ENCODE measurements around the gene LHFPL2. TPM values are rescaled to one million over a fixed set of nuclear protein-coding genes. Genes with fewer than 3 reads are reported as not detected.
"Not testable (repeated sequence)": the region's sequence is repeated elsewhere in the genome, so short reads cannot be mapped to it uniquely, and the experiment has no call there.

Gene LHFPL2
- polyA plus RNA-seq, 1 donor = 40.7 TPM

DNA sequence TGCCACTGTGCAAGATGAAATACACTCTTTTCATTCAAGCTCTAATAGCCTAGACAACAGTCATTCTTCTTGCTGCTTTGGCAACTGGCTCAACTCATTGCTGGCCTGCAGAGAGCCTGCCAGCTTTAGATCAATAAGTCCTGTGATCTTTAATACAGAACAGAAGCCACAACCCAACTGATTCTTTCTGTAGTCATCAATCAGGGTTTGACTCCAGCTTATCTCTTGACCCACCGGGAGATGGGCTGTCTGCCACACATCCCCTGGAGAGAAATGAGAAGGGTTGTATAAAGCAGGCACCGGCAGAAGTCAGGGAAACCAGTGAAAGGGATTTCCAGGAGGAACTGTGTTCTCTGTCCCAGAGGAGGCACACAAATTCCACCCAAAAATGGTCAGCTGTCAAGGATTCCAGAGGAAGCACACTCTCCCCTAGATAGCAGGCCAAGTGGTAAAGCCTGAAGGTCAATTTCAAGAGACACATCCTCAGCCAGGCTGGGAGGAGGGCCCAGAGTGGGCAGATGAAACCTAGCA is 24.5 kb downstream of the LHFPL2 start:
- Histone ChIP-seq H3K36me3 (ENCODE audit: control insufficient read depth, insufficient read depth, low read length) (peaks cover 45% of the 10 kb centered on the region), H3K27ac (ENCODE audit: low read length) (no peak overlapping the region), H3K27me3 (ENCODE audit: control insufficient read depth, insufficient read depth, low read length) (no peaks in the 10 kb centered on the region), H3K4me1 (ENCODE audit: control insufficient read depth, insufficient read depth, low read length) (peaks cover 12% of the 10 kb centered on the region), H3K9me3 (ENCODE audit: control insufficient read depth, low read depth, low read length) (no peaks in the 10 kb centered on the region), H3K4me3 (ENCODE audit: low read length) (no peak overlapping the region)
- DNase-seq = no peak
- WGBS (ENCODE audit: insufficient coverage, low lambda C conversion rate) = no CpG with 5 or more reads among the region's 2 CpGs

DNA sequence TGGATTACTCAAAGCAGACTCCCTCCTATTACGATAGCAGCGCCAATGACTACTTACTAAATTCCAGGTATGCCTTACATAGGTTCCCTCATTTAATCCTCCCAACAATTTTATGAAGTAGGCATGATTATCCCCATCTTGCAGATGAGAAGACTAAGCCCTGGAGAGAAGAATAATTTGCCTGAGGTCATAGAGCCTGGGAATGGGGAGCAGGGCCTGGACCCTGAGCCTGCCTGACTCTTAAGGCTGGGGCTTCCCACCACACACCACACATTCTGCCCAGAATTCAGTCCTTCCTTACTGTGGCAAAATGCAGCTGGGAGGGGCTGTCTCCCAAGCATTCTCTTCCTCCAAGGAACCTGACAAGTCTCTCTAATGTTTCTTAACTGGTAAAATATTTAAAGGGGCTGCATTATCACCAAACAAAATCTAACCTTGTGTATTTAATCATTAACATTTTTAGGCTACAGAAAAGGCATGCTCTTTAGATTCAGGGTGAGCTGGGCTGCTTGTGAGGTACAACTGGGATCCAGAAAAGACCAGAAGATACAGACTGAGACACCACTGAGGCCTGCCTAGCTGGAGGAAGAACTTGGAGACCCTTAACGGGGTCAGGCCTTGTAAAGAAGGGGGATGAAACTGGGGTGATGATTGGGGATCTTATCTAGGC is 26.1 kb downstream of the LHFPL2 start:
- Histone ChIP-seq H3K36me3 (ENCODE audit: control insufficient read depth, insufficient read depth, low read length) (peaks cover 48% of the 10 kb centered on the region), H3K4me3 (ENCODE audit: low read length) (no peak overlapping the region), H3K27me3 (ENCODE audit: control insufficient read depth, insufficient read depth, low read length) (no peaks in the 10 kb centered on the region), H3K4me1 (ENCODE audit: control insufficient read depth, insufficient read depth, low read length) (peaks cover 2% of the 10 kb centered on the region), H3K9me3 (ENCODE audit: control insufficient read depth, low read depth, low read length) (no peaks in the 10 kb centered on the region), H3K27ac (ENCODE audit: low read length) (no peak overlapping the region)
- 100% methylated on average over 1 of the region's 3 CpGs for WGBS (ENCODE audit: insufficient coverage, low lambda C conversion rate)
- DNase-seq = no peak

DNA sequence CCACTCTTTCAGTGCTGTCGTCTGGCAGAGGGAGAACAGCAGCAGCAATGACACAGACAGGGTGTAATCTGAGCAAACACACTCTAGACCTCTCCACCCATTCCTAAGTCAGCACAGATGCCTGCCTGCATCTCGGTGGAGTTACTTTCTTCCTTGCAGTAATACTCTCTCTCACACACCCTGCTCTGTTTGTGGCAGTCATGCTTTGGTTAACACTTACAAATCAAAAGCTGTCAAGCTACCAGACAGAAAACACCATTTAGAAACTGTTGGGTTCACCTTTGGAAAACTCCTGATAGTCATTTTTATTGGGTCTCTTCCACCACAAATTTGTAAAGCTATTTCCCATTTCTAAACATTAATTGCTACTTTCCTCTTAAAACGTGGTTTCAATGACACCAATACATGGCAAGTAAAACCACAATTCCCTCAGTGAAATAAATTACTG is 27.3 kb downstream of the LHFPL2 start:
- no peak overlapping the region for H3K27ac ChIP-seq (ENCODE audit: low read length)
- H3K27me3 ChIP-seq (ENCODE audit: control insufficient read depth, insufficient read depth, low read length) = no peaks in the 10 kb centered on the region
- no peak for DNase-seq
- H3K4me3 ChIP-seq (ENCODE audit: low read length) = no peak overlapping the region
- H3K36me3 ChIP-seq (ENCODE audit: control insufficient read depth, insufficient read depth, low read length) = peaks cover 43% of the 10 kb centered on the region
- peaks cover 2% of the 10 kb centered on the region for H3K4me1 ChIP-seq (ENCODE audit: control insufficient read depth, insufficient read depth, low read length)
- no CpG with 5 or more reads among the region's 3 CpGs for whole genome bisulfite sequencing (ENCODE audit: insufficient coverage, low lambda C conversion rate)
- H3K9me3 ChIP-seq (ENCODE audit: control insufficient read depth, low read depth, low read length) = no peaks in the 10 kb centered on the region

DNA sequence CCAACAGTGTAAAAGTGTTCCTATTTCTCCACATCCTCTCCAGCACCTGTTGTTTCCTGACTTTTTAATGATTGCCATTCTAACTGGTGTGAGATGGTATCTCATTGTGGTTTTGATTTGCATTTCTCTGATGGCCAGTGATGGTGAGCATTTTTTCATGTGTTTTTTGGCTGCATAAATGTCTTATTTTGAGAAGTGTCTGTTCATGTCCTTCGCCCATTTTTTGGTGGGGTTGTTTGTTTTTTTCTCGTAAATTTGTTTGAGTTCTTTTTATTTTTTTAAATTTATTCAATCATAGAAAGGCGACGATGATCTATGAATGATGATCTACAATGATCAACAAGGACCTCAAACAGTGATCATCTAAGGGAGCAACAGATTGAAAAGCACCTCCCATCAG is 28.5 kb downstream of the LHFPL2 start:
- 100% methylated on average over 1 of the region's 4 CpGs for WGBS (ENCODE audit: insufficient coverage, low lambda C conversion rate)
- H3K36me3 ChIP-seq (ENCODE audit: control insufficient read depth, insufficient read depth, low read length) = peaks cover 31% of the 10 kb centered on the region
- H3K27me3 ChIP-seq (ENCODE audit: control insufficient read depth, insufficient read depth, low read length); H3K9me3 ChIP-seq (ENCODE audit: control insufficient read depth, low read depth, low read length); DNase-seq; H3K4me1 ChIP-seq (ENCODE audit: control insufficient read depth, insufficient read depth, low read length); H3K27ac ChIP-seq (ENCODE audit: low read length); H3K4me3 ChIP-seq (ENCODE audit: low read length): not testable (repeated sequence)

DNA sequence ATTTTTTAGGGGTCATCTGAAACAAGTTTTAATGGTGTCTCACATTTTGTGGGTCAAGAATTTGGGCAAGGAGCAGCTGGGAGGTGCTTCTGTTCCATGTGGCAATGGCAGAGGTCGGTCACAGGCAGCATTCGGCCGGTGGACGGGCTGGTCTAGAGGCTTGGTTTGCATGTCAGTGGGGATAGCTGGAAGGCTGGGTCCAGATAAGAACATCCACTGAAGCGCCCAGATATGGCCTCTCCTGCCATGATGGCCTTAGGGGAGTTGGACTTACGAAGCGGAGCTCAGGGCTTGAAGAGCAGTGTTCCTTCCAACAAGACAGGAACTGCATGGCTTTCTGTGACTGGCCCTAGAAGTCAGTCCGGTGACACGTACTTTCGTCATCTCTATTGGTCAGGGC is 30.3 kb downstream of the LHFPL2 start:
- Histone ChIP-seq H3K9me3 (ENCODE audit: control insufficient read depth, low read depth, low read length) (no peaks in the 10 kb centered on the region), H3K36me3 (ENCODE audit: control insufficient read depth, insufficient read depth, low read length) (peaks cover 23% of the 10 kb centered on the region), H3K27me3 (ENCODE audit: control insufficient read depth, insufficient read depth, low read length) (no peaks in the 10 kb centered on the region), H3K27ac (ENCODE audit: low read length) (no peak overlapping the region), H3K4me3 (ENCODE audit: low read length) (no peak overlapping the region), H3K4me1 (ENCODE audit: control insufficient read depth, insufficient read depth, low read length) (peaks cover 4% of the 10 kb centered on the region)
- no CpG with 5 or more reads among the region's 10 CpGs for WGBS (ENCODE audit: insufficient coverage, low lambda C conversion rate)
- DNase-seq = no peak

DNA sequence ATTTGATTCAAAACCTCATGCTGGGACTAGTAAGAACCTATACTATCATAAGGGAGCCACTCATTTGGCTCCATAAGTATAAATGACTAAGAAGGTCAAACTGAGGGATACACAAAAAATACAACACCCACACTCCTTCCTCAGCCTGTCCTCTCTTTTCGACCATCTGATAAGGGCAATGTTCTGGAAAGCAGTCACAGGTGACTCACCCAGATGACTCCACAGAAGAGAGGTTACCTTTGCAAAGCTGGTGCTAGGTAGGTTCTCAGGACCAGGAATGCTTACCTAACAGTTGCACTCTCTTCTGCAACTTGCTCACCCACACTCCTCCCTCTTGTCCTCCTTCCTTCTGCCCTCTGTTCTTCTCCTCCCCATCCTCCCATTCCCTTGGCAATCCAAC is 32.9 kb downstream of the LHFPL2 start:
- peak in 1 of 2 donors; percentile 25 for DNase-seq
- no CpG with 5 or more reads among the region's 1 CpG for WGBS (ENCODE audit: insufficient coverage, low lambda C conversion rate)
- H3K36me3 ChIP-seq (ENCODE audit: control insufficient read depth, insufficient read depth, low read length) = peaks cover 26% of the 10 kb centered on the region
- H3K9me3 ChIP-seq (ENCODE audit: control insufficient read depth, low read depth, low read length) = no peaks in the 10 kb centered on the region
- no peak overlapping the region for H3K4me3 ChIP-seq (ENCODE audit: low read length)
- peaks cover 2% of the 10 kb centered on the region for H3K4me1 ChIP-seq (ENCODE audit: control insufficient read depth, insufficient read depth, low read length)
- no peak overlapping the region for H3K27ac ChIP-seq (ENCODE audit: low read length)
- H3K27me3 ChIP-seq (ENCODE audit: control insufficient read depth, insufficient read depth, low read length) = no peaks in the 10 kb centered on the region

DNA sequence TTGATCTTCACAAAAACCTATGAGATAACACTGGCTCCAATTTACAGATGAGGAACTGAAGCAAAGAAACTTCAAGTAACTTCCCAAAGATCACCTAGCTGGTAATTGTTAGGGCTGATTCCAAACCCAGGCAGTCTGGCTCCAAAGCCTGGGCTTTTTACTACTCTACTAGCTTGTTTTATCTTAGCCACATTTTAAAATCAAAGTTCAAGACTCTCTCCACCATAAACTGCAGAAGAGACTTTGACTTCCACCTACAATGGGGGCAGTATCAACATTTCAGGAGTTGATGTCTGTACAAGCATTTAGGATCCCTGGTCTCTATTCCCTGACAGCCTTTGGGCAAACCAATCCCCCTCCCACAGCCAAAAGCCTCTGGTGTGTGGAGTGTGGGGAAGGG is 33.8 kb downstream of the LHFPL2 start:
- no peak overlapping the region for H3K4me3 ChIP-seq (ENCODE audit: low read length)
- peaks cover 21% of the 10 kb centered on the region for H3K36me3 ChIP-seq (ENCODE audit: control insufficient read depth, insufficient read depth, low read length)
- peaks cover 2% of the 10 kb centered on the region for H3K4me1 ChIP-seq (ENCODE audit: control insufficient read depth, insufficient read depth, low read length)
- no peaks in the 10 kb centered on the region for H3K9me3 ChIP-seq (ENCODE audit: control insufficient read depth, low read depth, low read length)
- no peak overlapping the region for H3K27ac ChIP-seq (ENCODE audit: low read length)
- DNase-seq = peak in 1 of 2 donors; percentile 53
- no peaks in the 10 kb centered on the region for H3K27me3 ChIP-seq (ENCODE audit: control insufficient read depth, insufficient read depth, low read length)

DNA sequence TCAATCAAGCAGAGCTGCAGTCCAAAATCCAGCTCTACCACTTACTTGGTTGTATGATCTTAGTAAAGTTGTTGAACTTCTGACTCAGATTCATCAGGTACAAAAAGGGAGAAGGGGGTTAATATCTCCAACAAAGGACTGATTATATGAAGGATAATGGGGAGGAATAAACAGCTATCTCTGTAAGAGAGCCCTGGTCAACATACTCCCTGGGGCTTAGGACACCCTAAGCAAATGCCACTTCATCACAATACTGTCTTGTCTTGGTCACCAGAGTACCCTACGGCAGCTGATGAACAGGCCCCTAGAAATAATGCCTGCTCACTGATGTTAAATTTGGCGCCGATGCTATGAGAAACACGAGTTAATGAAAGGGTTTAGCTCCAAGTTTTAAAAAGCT is 34.8 kb downstream of the LHFPL2 start:
- H3K36me3 ChIP-seq (ENCODE audit: control insufficient read depth, insufficient read depth, low read length) = peaks cover 18% of the 10 kb centered on the region
- no CpG with 5 or more reads among the region's 4 CpGs for WGBS (ENCODE audit: insufficient coverage, low lambda C conversion rate)
- H3K4me1 ChIP-seq (ENCODE audit: control insufficient read depth, insufficient read depth, low read length) = peaks cover 2% of the 10 kb centered on the region
- no peak overlapping the region for H3K27ac ChIP-seq (ENCODE audit: low read length)
- DNase-seq = no peak
- no peaks in the 10 kb centered on the region for H3K9me3 ChIP-seq (ENCODE audit: control insufficient read depth, low read depth, low read length)
- no peak overlapping the region for H3K4me3 ChIP-seq (ENCODE audit: low read length)
- H3K27me3 ChIP-seq (ENCODE audit: control insufficient read depth, insufficient read depth, low read length) = no peaks in the 10 kb centered on the region

DNA sequence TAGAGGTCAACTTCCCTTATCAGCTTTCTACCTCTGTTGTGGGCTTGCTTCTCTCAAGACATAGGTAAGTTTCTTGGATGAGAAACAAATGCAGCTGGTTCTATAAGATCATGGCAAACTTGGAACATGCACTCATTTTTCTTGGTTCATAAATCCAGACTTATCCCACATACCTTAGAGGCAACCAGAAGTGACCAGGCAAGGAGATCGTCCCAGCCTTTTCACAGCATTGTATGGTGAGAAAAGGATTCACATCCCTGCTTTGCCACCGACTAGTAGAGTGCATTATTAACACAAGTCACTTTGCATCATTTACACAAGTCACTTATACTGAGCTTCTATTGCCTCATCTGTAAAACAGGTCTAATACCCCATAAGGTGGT is 35.4 kb downstream of the LHFPL2 start:
- Histone ChIP-seq H3K36me3 (ENCODE audit: control insufficient read depth, insufficient read depth, low read length) (peaks cover 11% of the 10 kb centered on the region), H3K27me3 (ENCODE audit: control insufficient read depth, insufficient read depth, low read length) (no peaks in the 10 kb centered on the region), H3K9me3 (ENCODE audit: control insufficient read depth, low read depth, low read length) (no peaks in the 10 kb centered on the region), H3K4me1 (ENCODE audit: control insufficient read depth, insufficient read depth, low read length) (peaks cover 2% of the 10 kb centered on the region), H3K4me3 (ENCODE audit: low read length) (no peak overlapping the region), H3K27ac (ENCODE audit: low read length) (no peak overlapping the region)
- no CpG with 5 or more reads among the region's 2 CpGs for WGBS (ENCODE audit: insufficient coverage, low lambda C conversion rate)
- no peak for DNase-seq

DNA sequence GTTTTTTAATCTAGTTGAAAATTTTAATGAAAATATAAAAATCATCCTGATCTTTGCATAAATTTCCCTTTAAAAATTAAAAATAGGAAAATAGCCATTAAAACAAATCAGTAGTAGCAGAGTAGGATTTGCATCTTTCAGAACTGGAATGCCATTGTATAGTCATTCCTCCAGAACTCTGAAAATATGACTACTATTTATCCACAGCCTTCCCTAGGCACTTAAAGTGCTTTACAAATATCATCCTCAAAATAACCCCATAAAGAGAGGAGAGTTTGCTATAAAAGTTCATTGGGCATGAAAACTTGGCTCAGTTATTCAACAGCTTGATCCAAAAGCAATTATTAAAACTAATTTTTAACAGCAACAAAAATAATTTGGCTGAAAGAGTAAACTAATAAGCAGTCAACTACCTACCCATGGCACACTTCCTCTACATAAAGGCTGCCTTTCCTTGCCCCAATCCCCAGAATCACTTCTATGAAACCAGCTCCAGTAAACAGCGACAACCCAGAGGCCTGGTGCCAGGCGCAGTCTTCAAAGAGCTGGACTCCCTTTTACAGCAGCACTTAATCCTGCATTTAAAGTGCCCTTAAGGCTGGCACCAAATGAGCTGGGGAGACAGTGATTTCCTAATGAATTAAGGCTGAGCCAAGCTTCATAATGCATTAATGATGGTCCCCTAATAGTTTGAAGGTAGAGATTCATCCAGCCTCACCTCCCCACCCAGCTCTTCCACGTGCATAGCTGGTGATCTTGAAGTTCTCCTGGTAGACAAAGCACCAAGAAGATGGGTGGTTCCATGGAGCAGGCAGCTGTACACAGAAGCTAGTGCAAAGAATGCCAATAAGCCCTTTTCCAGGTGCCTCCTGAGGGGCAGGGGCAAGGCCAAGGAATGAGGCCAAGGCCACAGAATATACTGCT is 36.1 kb downstream of the LHFPL2 start:
- Histone ChIP-seq H3K4me3 (ENCODE audit: low read length) (no peak overlapping the region), H3K27me3 (ENCODE audit: control insufficient read depth, insufficient read depth, low read length) (no peaks in the 10 kb centered on the region), H3K4me1 (ENCODE audit: control insufficient read depth, insufficient read depth, low read length) (peaks cover 2% of the 10 kb centered on the region), H3K9me3 (ENCODE audit: control insufficient read depth, low read depth, low read length) (no peaks in the 10 kb centered on the region), H3K27ac (ENCODE audit: low read length) (no peak overlapping the region), H3K36me3 (ENCODE audit: control insufficient read depth, insufficient read depth, low read length) (peaks cover 13% of the 10 kb centered on the region)
- no CpG with 5 or more reads among the region's 3 CpGs for WGBS (ENCODE audit: insufficient coverage, low lambda C conversion rate)
- no peak for DNase-seq

All from large intestine (tissue), 3 donors.